22Rv1 (cell line): Measurements from ENCODE around the gene ZNF652.

Experiments used
- H3K27ac ChIP-seq: fragments of 450-650 bp; 2 replicates; pipeline ENCODE4 v1.5.1; 2017
- ZFX ChIP-seq: fragments of 450-650 bp; IDR thresholded peaks from 2 replicates; pipeline ENCODE4 v1.6.1; 2017; ENCODE audit warnings: antibody characterized with exemption, borderline replicate concordance
- TF ChIP-seq, protein P1 (sequence below): fragments of 450-650 bp; IDR thresholded peaks from 2 replicates; pipeline ENCODE4 v1.5.1; 2017; ENCODE audit warnings: mild to moderate bottlenecking

Gene ZNF652

DNA sequence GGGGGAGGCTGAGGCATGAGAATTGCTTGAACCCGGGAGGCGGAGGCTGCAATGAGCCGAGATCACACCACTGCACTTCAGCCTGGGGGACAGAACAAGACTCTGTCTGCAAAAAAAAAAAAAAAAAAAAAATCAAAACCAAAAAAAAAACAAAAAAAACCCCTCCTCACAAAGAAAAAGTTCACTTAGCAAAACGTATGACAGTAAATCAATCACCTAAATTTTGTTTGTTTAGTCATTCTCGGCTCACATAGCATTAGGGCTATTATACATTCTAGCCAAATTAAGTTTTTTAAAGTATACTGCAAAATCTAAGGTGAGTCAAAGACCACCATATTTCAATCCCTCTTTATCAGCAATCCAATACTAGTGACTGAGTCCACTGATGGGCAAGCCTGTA lies 5.7 kb downstream of the ZNF652 start:
- TF ChIP-seq, protein P1, sequence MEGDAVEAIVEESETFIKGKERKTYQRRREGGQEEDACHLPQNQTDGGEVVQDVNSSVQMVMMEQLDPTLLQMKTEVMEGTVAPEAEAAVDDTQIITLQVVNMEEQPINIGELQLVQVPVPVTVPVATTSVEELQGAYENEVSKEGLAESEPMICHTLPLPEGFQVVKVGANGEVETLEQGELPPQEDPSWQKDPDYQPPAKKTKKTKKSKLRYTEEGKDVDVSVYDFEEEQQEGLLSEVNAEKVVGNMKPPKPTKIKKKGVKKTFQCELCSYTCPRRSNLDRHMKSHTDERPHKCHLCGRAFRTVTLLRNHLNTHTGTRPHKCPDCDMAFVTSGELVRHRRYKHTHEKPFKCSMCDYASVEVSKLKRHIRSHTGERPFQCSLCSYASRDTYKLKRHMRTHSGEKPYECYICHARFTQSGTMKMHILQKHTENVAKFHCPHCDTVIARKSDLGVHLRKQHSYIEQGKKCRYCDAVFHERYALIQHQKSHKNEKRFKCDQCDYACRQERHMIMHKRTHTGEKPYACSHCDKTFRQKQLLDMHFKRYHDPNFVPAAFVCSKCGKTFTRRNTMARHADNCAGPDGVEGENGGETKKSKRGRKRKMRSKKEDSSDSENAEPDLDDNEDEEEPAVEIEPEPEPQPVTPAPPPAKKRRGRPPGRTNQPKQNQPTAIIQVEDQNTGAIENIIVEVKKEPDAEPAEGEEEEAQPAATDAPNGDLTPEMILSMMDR = no peak
- no peak for TF ChIP-seq ZFX

DNA sequence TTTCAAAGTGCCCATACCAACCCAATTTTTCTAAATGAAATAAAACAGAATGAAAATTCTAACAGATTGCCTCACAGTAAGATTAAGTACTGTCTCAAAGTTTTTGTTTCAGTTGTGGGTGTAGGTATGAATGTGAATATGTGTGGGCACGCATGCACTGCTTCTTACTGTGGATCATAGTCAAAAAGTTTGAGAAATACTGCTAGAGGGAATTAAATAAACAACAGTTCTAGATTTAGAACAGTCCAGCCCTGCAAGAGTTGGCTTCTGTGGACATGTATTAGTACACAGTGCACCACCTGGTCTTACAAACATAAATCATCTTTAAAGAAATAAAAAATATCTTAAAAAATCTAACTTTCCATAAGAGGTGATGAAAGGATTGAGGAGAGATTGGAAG lies 8.4 kb downstream of the ZNF652 start:
- no peak overlapping the region for H3K27ac ChIP-seq
- no peak for TF ChIP-seq ZFX
- TF ChIP-seq, protein P1 = no peak

More for the DNA sequence above, 5.7 kb downstream of the ZNF652 start:
- no peak overlapping the region for H3K27ac ChIP-seq

DNA sequence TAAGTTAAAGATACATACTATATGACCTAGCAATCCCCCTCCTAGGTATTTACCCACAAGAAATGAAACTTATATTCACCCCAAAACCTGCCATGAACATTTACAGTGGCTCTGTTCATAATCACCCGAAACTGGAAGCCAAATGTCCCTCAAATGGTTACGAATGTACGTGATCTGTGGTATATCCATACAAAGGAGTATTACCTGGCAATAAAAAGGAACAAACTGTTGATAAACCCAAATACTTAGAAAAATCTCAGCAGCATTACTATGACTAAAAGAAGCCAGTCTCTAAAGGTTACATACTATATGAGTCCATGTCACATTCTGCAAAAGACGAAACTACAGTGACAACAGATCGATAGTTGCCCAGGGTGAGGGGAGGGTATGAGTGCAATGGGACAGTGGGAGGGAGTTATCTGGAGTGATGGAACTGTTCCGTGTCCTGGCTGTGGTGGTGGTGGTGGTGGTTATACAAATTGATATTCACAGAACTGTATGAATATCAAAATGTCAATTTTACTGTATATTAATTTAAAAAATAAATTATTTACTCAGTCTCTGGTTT lies 9.4 kb downstream of the ZNF652 start:
- peak overlapping the region; percentile 3; the same call in 1 of the 2 replicates for H3K27ac ChIP-seq
- no peak for TF ChIP-seq ZFX
- TF ChIP-seq, protein P1 = no peak

DNA sequence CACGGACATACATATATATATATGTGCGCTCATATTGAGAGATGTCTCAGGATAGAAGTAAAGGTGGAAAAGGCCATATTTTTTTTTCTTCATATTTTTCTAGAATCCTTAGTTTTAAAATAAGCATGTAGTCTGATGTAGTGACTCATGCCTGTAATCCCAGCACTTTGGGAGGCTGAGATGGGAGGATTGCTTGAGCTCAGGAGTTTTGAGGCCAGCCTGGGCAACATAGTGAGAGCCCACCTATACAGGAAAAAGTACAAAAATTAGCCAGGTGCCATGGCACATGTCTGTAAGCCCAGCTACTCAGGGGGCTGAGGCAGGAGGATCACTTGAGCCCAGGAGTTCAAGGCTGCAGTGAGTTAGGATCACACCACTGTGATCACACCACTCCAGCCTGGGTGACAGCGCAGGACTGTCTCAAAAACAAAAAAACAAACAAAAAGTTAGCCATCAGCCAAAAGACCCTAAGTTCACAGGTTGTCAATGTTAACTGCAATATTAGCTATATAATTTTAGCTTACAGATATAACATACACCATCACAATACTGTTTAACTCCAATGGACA lies 10.4 kb downstream of the ZNF652 start:
- H3K27ac ChIP-seq = peak overlapping the region; percentile 3; the same call in 1 of the 2 replicates
- TF ChIP-seq ZFX = no peak
- TF ChIP-seq, protein P1 = no peak

DNA sequence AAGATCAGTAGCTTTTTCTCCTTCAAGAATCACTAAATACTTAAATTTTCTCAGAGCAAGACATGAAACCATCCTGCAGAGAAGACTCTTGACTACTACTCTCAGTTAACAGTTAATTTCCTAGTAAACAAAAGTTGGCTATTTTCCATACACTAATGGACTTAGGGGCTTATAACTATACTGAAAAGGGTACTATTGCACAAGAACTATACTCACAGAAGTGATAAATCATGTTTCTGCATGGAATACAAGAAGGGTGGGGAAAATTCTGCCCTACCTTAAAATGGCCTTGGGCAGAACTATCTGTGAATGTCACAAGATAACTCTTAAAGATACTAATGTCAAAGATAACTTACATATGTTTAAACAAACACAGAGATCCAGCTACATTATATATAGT lies 12.5 kb downstream of the ZNF652 start:
- TF ChIP-seq ZFX = no peak
- TF ChIP-seq, protein P1 = no peak
- H3K27ac ChIP-seq = no peak overlapping the region

DNA sequence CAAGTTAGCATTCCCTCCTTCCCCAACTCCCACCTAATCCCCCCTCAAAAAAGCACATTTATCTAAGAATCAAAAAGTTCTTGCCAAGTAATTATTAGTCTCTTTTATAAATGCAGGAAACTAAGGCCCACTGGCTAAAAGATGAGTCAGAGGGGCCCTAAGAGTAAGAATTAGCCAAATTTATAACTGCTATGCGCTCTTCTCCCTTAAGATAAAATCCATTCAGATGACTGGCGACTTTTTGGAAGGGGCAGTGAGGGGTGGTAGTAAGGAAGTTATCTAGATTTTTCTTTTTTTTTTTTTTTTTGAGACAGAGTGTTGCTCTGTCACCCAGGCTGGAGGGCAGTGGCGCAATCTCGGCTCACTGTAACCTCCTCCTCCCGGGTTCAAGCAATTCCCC lies 17.1 kb downstream of the ZNF652 start:
- no peak for TF ChIP-seq ZFX
- TF ChIP-seq, protein P1 = no peak
- H3K27ac ChIP-seq = no peak overlapping the region

DNA sequence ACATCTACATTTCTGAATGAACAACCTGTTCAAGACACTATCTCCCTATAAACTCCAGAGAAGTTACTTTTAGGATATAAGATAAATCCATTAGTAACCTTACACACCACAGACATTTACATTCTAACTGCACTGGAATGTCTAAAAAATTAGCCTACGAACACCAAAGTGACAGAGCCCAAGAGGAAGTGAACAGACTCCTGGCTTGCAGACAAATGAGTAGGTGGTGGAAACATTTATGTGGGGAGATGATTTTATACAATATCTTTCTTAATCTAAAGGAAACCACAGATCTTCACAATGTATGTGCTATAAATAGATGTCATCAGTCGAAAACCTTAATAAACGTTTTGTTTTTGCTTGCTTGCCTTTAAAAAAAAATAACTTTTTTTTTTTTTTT lies 18.8 kb downstream of the ZNF652 start:
- no peak for TF ChIP-seq ZFX
- TF ChIP-seq, protein P1 = no peak
- H3K27ac ChIP-seq = no peak overlapping the region
